Fibroblast of skin of left quadriceps (primary cell): ENCODE measurements around the gene NAGS.
"Not testable (repeated sequence)": the region's sequence is repeated elsewhere in the genome, so short reads cannot be mapped to it uniquely, and the experiment has no call there.

Source experiments
- DNase-seq, 2 experiments: peaks; one replicate each; pipeline ENCODE4 v3.0.0-alpha.2; 2013; ENCODE audit warnings: low read depth in 2 of 2

The NAGS gene

GRCh38 chr17:43983515-43984411 lies 20.7 kb upstream of the NAGS start:
- no peak for DNase-seq

- DNase-seq, result no peak
These were observed 19.9 kb upstream of the NAGS start for GRCh38 chr17:43984521-43984920.

- DNase-seq, result no peak
These were observed 18.0 kb upstream of the NAGS start for GRCh38 chr17:43986225-43986981.

GRCh38 chr17:43987131-43988021 lies 17.0 kb upstream of the NAGS start:
- DNase-seq, result no peak

- DNase-seq, result no peak
These were observed 16.1 kb upstream of the NAGS start for GRCh38 chr17:43988301-43988700.

- DNase-seq, result no peak
These were observed 11.8 kb upstream of the NAGS start for GRCh38 chr17:43992641-43993040.

- peak; percentile 39 to 40 for DNase-seq
These were observed 9.9 kb upstream of the NAGS start for GRCh38 chr17:43994272-43995149.

GRCh38 chr17:43995150-43995471 lies 9.3 kb upstream of the NAGS start:
- DNase-seq, result no peak

GRCh38 chr17:43997180-43997579 lies 7.2 kb upstream of the NAGS start:
- DNase-seq, result not testable (repeated sequence)

GRCh38 chr17:43998552-43998951 lies 5.9 kb upstream of the NAGS start:
- no peak for DNase-seq

GRCh38 chr17:43999024-43999423 lies 5.4 kb upstream of the NAGS start:
- DNase-seq, result no peak

GRCh38 chr17:44000141-44000860 lies 4.1 kb upstream of the NAGS start:
- DNase-seq, result no peak

GRCh38 chr17:44000871-44001460 lies 3.5 kb upstream of the NAGS start:
- no peak for DNase-seq

GRCh38 chr17:44001461-44001920 lies 2.9 kb upstream of the NAGS start:
- DNase-seq, result no peak

GRCh38 chr17:44002141-44002848 lies 2.1 kb upstream of the NAGS start:
- peak; percentile 48 to 57 for DNase-seq

GRCh38 chr17:44004761-44005526 lies 522 bp downstream of the NAGS start:
- no peak for DNase-seq

GRCh38 chr17:44005527-44006271 lies 1.3 kb downstream of the NAGS start:
- DNase-seq, result no peak

- no peak for DNase-seq
These were observed 1.8 kb downstream of the NAGS start for GRCh38 chr17:44006272-44006597.
